SIG-M5 treated with dmso at 0.1 percent for 504 hours (cell line): ENCODE measurements around the gene MBLAC1.

Experiments
- DNase-seq: peaks from one replicate; lab custom pipeline; 2025; ENCODE audit not compliant: unreplicated experiment; lab: John Stamatoyannopoulos, UW

Gene MBLAC1

GRCh38 chr7:100095704-100096103 lies 31.1 kb upstream of the MBLAC1 start:
- DNase-seq: no peak

GRCh38 chr7:100098913-100099312 lies 27.9 kb upstream of the MBLAC1 start:
- no peak for DNase-seq

DNA sequence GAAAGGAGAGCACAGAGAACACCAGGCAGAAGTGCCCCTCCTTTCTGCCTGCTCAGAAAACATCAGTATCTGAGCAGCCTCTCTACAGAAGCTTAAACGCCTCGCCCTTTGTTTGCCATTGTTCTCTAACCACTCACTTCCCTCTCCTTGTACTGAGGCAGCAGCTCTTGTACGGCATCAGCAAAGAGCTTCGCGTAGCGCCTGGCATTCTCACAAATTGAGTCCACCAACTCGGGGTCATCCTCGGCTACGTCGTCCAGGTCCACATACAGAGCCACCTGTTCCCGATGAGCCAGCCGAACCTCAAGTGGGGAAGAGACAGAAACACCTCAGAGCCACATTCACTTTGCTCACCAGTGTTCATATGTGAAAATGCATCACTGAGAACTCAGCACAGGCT lies 27.3 kb upstream of the MBLAC1 start:
- no peak for DNase-seq

DNA sequence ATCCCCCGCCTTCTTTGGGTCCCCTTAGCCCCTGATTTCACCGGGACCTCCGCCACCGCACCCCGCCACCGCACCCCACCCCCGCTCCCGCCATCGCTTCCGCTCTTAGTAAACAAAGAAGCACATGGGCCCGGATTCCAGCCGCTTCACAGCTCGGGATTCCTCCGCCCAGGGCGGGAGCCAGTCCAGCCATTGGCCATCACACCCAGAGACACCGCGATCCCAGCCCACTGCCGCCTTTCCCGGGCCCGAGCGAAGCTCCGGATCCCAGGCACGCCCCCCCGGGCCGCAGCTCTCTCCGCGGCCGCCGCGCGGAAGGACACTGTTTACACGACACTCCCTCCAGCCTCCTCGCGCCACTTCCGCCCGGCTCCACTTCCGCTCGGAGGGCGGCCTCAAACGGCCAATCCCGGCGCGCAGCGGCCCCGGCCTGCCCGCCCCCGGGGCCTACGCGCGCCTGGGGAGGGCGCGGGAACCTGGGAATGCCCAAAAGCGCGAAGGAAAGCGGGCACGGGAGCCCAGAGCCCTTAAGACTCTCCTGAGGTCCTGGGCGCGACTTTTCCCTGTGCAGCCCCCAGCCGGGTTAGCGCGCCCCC lies 26.2 kb upstream of the MBLAC1 start:
- peak; percentile 88 for DNase-seq

DNA sequence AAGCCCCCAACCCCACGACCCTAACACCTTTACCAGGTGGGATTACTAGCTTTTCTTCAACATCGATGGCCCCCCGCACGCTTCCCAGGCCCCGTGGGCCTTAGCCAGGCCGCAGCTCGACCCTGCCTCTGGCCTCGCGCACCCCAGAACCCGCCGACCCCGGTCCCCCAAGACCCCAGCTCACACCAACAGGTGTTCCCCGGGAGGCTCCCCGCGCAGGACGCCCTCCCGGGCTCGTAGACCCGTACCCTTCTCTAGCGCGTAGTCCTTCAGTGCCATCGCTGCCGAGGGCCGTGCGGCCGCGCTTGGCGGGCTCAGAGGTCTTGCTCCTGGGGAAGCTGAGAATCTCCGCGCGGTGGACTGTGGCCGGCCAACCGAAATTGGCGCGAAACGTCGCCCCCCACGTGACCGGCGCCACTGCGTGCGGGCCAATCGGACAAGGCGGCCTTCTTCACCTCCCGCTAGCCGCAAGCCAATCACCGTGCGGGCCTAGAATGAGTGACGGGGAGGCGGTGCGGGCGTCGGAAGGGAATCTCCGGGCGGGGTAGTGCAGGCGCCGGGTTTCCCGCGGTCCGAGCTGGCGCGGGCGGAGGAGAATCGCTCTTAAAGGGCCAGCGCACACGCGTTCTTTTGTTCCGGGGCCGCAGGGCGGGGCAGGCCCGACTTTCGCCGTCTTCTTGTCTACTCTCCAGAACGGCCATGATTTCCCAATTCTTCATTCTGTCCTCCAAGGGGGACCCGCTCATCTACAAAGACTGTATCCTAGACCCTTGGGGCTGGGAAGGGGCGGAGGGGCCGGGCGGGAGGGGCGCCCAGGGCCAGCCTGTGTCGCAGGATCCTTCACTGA lies 25.5 kb upstream of the MBLAC1 start, which contains the start of the genes AP4M1 and MCM7:
TSS of gene AP4M1 (plus strand) at position 628 of the 847 bp plus-strand sequence. CDS start at position 700, 72 bp downstream.
TSS of gene MCM7 (minus strand) at position 382 of the 847 bp plus-strand sequence. CDS start at position 279, 103 bp downstream.
- DNase-seq: peak; percentile 99

GRCh38 chr7:100102950-100103840 lies 23.6 kb upstream of the MBLAC1 start:
- DNase-seq: no peak

DNA sequence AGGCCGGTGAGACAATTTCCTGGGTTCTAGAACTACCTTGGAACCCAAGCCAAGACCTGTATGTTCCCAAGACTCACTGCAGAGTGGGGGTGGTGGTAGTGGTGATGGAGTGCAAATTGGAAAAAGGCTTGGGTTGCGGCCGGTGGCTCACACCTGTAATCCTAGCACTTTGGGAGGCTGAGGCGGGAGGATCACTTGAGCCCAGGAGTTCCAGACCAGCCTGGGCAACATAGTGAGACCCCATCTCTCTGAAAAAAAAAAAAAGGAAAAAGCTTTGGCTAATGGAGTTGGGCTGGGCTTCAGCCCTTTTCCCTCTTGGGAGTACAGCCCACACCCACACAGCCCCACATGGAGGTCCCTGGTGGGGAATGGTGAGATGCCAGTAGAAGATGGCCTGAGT lies 21.2 kb upstream of the MBLAC1 start:
- no peak for DNase-seq

DNA sequence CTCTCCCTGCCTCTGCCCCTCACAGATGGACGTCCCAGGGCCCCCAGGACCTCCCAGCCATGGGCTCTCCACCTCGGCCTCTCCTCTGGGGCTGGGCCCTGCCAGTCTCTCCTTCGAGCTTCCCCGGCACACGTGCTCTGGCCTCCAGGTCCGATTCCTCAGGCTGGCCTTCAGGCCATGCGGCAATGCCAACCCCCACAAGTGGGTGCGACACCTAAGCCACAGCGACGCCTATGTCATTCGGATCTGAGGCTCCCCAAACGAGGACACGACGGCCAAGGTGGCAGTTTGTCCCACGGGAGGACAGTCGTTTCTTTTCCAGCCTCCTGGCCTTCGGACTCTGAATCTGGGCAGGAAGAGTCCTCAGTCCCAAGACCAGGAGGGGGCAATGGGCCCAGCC lies 20.1 kb upstream of the MBLAC1 start:
- no peak for DNase-seq

DNA sequence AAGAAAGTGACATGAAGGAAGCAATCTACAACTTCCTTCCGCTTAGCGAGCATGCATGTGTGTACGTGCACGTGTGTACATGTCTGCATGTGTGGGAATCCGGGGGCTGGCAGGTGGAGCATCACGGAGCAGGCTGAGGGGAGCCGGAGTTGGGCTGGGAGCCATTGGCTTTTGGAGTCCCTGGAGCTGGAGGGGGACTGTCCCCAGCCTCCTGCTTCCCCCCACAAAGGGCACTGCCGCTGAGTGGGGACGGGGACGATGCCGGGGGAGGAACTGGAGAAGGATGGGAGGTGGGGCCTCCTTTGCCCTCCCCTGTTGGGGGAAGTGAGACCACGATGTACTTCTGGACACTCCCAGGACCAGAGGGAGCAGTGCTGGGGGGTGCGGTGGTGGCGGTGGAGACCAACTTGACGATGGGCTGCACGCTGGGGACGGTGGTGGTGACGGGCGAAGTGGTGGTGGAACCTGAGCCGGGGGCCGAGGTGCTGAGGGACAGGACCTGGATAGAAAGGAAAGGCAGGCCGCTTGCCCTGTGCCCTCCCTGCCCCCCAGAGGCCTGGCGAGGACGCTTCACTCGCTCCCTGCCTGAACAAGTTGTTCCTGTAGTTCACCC lies 19.5 kb upstream of the MBLAC1 start:
- DNase-seq: no peak

DNA sequence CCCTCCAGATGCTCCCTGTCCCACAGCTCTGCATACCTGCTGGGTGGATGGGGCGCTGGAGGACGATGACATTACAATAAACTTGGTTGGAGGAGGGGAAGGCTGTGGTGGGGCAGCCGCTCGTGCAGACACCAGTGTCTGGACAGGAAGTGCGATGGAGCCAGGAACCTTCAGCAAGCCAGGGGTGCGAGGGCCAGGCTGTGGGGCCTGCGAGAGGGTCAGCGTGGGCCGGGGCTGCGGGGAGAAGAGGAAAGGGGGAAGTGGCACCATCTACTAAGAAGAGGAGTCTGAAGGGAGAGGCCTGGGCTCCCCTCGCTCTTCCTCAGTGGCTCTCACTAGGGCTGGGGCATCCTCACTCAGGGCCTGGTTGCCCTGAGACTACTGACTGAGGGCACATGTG lies 18.9 kb upstream of the MBLAC1 start:
- DNase-seq: no peak

GRCh38 chr7:100109521-100110163 lies 17.1 kb upstream of the MBLAC1 start:
- no peak for DNase-seq

DNA sequence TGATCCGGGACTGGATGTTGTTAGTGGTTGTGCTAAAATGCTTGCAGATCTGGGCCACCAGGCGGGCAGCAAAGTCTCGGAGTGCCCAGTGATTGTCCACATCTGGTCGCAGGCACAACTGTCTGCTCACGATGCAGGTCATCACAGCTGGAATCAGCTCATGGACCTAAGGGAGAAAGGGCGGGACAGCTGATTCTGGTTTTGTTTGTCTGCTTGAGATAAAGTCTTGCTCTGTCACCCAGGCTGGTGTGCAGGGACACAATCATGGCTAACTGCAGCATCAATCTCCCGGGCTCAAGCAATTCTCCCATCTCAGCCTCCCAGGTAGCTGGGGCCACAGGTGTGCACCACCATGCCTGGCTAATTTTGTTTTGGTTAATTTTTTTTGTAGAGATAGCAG lies 15.6 kb upstream of the MBLAC1 start:
- no peak for DNase-seq

DNA sequence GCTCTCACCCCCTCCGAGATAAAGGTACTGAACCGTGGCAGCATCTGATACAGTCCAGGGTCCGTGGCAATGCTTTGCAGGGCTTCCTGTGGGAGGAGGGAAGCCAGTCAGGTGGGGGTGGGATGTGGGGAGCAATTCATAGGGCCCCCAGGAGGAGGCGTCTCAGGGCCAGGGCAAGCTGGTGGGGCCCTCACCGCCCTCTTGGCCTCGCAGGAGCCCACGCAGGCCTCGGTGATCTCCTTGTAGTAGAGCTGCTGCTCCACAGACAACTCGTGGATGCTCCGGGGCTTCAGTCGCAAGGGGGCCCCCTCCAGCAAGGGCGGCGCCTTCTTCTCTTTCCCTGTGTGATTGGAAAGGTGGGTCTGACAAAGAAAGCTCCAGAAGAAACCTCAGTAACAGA lies 14.9 kb upstream of the MBLAC1 start:
- no peak for DNase-seq

- no peak for DNase-seq
Observed at GRCh38 chr7:100115026-100115425, 11.7 kb upstream of the MBLAC1 start.

DNA sequence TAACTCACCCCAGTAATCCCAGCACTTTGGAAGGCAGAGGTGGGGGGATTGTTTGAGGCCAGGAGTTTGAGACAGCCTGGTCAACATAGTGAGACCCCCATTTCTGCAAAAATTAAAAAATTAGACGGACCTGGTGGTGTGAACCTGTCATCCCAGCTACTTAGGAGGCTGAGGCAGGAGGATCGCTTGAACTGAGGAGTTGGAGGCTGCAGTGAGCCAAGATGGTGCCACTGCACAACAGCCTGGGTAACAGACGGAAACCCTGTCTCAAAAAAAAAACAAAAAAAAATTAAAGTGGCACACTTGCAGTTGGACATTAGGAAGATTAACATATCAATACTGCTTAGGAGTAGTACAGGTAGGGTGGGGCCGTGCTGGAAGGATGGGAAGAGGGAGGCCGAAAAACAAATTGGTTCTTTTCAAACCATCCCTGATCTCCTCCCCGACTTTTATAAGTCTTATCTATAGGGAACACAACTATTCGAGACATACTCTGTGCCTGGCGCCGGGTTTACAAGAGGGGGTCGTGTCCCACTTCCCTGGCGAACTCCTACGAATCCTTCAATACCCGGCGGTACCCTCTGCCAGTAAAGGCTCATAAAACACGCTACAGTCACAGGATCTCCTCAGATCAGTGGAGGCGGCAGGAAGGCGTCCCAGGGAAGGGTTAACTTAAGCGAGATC lies 8.2 kb upstream of the MBLAC1 start:
- DNase-seq: peak; percentile 53

DNA sequence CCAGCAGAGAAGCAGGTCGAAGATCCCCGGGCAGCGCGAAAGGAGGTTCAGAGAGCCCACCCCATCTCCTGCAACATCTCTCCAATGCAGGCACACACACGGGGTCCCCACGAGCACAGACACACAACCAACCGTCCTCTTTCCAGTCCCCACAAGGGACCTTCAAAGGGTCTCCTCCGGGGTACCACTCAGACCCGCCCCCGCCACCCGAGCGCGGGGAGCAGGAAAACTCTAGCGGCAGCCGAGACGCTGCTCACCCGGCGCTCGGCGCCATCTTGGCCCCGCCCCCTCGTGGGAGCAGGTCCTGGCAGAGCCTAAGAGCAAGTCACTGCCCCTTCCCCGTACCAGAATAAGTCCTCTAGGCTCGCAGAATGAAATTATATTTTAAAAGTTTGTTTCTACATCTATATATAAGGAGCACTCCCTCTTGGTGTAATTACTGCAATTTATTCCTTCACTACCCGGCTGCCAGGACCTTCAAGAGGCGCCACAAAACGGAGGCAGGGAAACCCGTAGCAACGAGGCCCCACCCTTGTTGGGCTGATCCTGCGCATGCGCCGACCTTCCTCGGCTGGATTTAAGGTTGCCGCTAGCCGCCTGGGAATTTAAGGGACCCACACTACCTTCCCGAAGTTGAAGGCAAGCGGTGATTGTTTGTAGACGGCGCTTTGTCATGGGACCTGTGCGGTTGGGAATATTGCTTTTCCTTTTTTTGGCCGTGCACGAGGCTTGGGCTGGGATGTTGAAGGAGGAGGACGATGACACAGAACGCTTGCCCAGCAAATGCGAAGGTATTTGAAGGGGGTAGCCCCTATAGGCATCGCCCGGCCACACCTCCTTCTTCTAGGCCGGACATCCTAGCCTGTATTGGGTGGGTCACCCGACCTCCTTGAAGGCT lies 7.4 kb upstream of the MBLAC1 start, which contains the start of the genes CNPY4 and TAF6:
TSS of gene CNPY4 (plus strand) at position 563 of the 898 bp plus-strand sequence. CDS start at position 674, 111 bp downstream.
TSS of gene TAF6 (minus strand) at position 287 of the 898 bp plus-strand sequence. CDS start 5,149 bp downstream, outside the sequence.
- peak; percentile 93 for DNase-seq

GRCh38 chr7:100119970-100120732 lies 6.6 kb upstream of the MBLAC1 start:
- peak; percentile 65 for DNase-seq

GRCh38 chr7:100120733-100121036 lies 6.1 kb upstream of the MBLAC1 start:
- no peak for DNase-seq
